ENCODE data around the gene RNF34. TPM values are rescaled to one million over a fixed set of nuclear protein-coding genes. Genes with fewer than 3 reads are reported as not detected.

The RNF34 gene
- total and polyA plus RNA-seq, 2 of the 8 experiments (the other 6 are each of a cell fraction or from before 2014, with no cell fraction given) = 37.9 to 57.6 TPM

DNA sequence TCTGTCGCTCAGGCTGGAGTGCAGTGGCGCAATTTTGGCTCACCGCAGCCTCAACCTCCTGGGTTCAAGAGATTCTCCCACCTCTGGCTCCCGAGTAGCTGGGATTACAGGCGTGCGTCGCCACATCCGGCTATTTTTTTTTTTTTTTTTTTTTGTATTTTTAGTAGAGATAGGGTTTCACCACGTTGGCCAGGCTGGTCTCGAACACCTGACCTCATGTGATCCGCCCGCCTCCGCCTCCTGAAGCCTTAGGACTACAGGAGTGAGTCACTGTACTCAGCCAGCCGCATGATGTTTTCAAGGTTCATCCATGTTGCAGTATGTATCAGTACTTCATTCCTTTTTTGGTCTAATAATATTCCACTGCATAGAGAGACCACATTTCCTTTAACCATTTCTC is 2.4 kb upstream of the RNF34 start:
- WGBS, 2 experiments (ENCODE audit: extremely low coverage in 1 of 2, insufficient coverage in 1 of 2, insufficient read length in 1 of 2, insufficient replicate concordance in 2 of 2, low coverage in 1 of 2, low lambda C conversion rate in 2 of 2, missing lambda C conversion rate in 1 of 2) = 93% methylated on average over 6 of the region's 14 CpGs; no CpG with 5 or more reads in 1 of the 2 experiments
- Histone ChIP-seq H3K4me1 (replicated peaks in 1 of 4; ENCODE audit: control insufficient read depth in 3 of 4, insufficient read depth in 4 of 4, low read length in 3 of 4) (peaks cover 0 to 4% (median under 1%) of the 10 kb centered on the region in 4 experiments; a peak in 1 of 7 replicates), H3K36me3 (ENCODE audit: control insufficient read depth in 2 of 4, insufficient read depth in 4 of 4, low read length in 3 of 4) (0 out of 8 replicates have a peak, but pooled peaks cover 0 to under 1% (median 0%) of the 10 kb centered on the region in 4 experiments), H2BK5ac (ENCODE audit: low read depth, low read length) (no peak overlapping the region), H4K5ac (ENCODE audit: insufficient read length, low read depth, low read length) (no peak overlapping the region), H3K9ac (replicated peaks in 1 of 4; ENCODE audit: extremely low read depth in 1 of 4, low read depth in 3 of 4, low read length in 3 of 4) (no peak overlapping the region), H3K4me3 (ENCODE audit: extremely low read depth in 1 of 4, insufficient read depth in 2 of 4, low read depth in 3 of 4, low read length in 4 of 4) (no peak overlapping the region), H3K79me2 (ENCODE audit: control insufficient read depth in 1 of 2, insufficient read depth in 2 of 2, low read length in 2 of 2) (peaks cover 4 to 22% of the 10 kb centered on the region in 2 experiments; a peak in 3 of 4 replicates), H3K27me3 (replicated peaks in 1 of 4; ENCODE audit: control insufficient read depth in 3 of 4, extremely low read depth in 1 of 4, insufficient read depth in 3 of 4, low read length in 3 of 4) (no peaks in the 10 kb centered on the region), H4K20me1 (replicated peaks in 1 of 2; ENCODE audit: control insufficient read depth in 1 of 2, insufficient read depth in 2 of 2, low read length in 2 of 2) (peaks cover 0 to 3% of the 10 kb centered on the region in 2 experiments), H3K23ac (ENCODE audit: insufficient read length) (no peak overlapping the region), H3K4me2 (ENCODE audit: insufficient read depth in 1 of 2, low read depth in 2 of 2, low read length in 2 of 2) (no peak overlapping the region), H2AFZ (ENCODE audit: low read length) (no peak overlapping the region), H2BK120ac (replicated peaks; ENCODE audit: low read depth, low read length) (no peak overlapping the region), H3K9me3 (ENCODE audit: insufficient read depth in 2 of 2, low read depth in 1 of 2, low read length in 1 of 2) (no peaks in the 10 kb centered on the region), H2BK15ac (ENCODE audit: low read length) (no peak overlapping the region), H3K14ac (ENCODE audit: insufficient read length) (no peak overlapping the region), H3K56ac (replicated peaks; ENCODE audit: insufficient read length, low read depth, low read length) (no peak overlapping the region), H3K4ac (replicated peaks; ENCODE audit: insufficient read length, low read depth, low read length) (no peak overlapping the region), H3K79me1 (ENCODE audit: low read depth, low read length) (peaks cover 4% of the 10 kb centered on the region; the same call in 1 of the 2 replicates), H2AK5ac (ENCODE audit: low read depth, low read length) (no peak overlapping the region), H2BK20ac (ENCODE audit: low read length) (no peak overlapping the region), H3K18ac (ENCODE audit: extremely low read depth, low read length) (no peak overlapping the region), H2BK12ac (ENCODE audit: low read depth, low read length) (no peak overlapping the region), H4K91ac (replicated peaks; ENCODE audit: insufficient read length, low read length) (no peak overlapping the region), H4K8ac (ENCODE audit: extremely low read depth, insufficient read depth, low read length) (no peak overlapping the region), H3K27ac (ENCODE audit: low read depth, low read length) (no peak overlapping the region), H3K23me2 (ENCODE audit: low read depth, low read length) (peaks cover 8% of the 10 kb centered on the region)
- FAIRE-seq (no peak), DNase-seq (ENCODE audit: low read depth in 1 of 2, low spot score in 2 of 2) (no peak)
- ChIA-PET POLR2A (ENCODE audit: partially characterized antibody) (no interaction called here), CTCF (ENCODE audit: partially characterized antibody) (no interaction called here)
- no peak for TF ChIP-seq SUZ12 (IDR thresholded peaks at IDR 0.05; ENCODE audit: low read length)
